Frontal cortex (tissue), 4 donors: ENCODE data around the gene RTN4RL1. TPM values are rescaled to one million over a fixed set of nuclear protein-coding genes. Genes with fewer than 3 reads are reported as not detected.

Source experiments
- DNase-seq, 2 donors: peaks; one replicate each; pipeline ENCODE4 v3.0.0; 2012; ENCODE audit warnings: low spot score in 2 of 2
- FAIRE-seq: peaks from 2 replicates; lab custom pipeline; 2012; peaks lifted over from hg19 to GRCh38; lab: Jason Lieb, UNC
- total RNA-seq: library from RNA; depleted of rRNA; stranded (reverse); fragments of >200 nt; gene quantifications from one replicate; pipeline ENCODE4 v1.2.3, GENCODE V29; 2014
- donor health status: control.
- donor health status: control.
- donor health status: control.

The RTN4RL1 gene
- total RNA-seq, 1 donor from 2014 or later, result 20.4 TPM

- FAIRE-seq, result no peak
Measured at GRCh38 chr17:2011411-2012371, 13.4 kb downstream of the RTN4RL1 start.

GRCh38 chr17:2009737-2010136, 15.4 kb downstream of the RTN4RL1 start:
- FAIRE-seq, result no peak
- DNase-seq, result no peak

More at GRCh38 chr17:2011411-2012371, 13.4 kb downstream of the RTN4RL1 start:
- DNase-seq, result no peak

GRCh38 chr17:2008332-2009126, 16.6 kb downstream of the RTN4RL1 start:
- FAIRE-seq (no peak), DNase-seq (no peak)

- DNase-seq (no peak), FAIRE-seq (no peak)
Measured at GRCh38 chr17:2004435-2004952, 20.6 kb downstream of the RTN4RL1 start.

GRCh38 chr17:2003525-2003924, 21.6 kb downstream of the RTN4RL1 start:
- no peak for DNase-seq
- FAIRE-seq, result no peak

DNA sequence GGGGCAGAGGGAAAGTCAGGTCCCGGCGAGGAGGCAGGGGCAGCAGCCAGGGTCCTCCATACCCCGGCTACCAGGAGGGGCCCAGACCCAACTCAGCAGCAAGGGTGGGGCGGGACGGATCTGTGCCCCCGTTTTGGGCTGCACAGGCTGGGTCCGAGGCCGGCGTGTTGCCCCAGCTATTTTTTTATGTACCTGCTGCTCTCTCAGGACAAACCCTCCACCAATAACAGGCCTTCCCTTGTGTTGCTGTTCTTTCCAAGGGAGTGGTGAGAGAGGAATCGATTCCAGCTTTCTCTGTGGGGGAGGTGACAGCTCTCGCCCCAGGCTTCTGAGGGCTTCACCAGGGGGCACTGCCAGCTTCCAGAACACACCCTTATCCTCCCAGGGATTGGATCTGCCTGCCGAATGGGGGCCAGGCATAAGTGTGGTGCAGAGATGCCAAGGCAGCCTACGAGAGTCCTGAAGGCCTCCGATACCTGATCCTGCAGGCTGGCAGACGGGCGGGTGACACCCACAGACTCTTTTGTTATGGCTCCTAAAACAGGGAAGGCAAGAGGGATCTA, 22.3 kb downstream of the RTN4RL1 start:
- no peak for DNase-seq
- FAIRE-seq, result no peak

- DNase-seq, result no peak
Measured at GRCh38 chr17:1999557-2000251, 25.4 kb downstream of the RTN4RL1 start.

GRCh38 chr17:1997927-1998742, 27.0 kb downstream of the RTN4RL1 start:
- DNase-seq (no peak), FAIRE-seq (no peak)

More at GRCh38 chr17:1999557-2000251, 25.4 kb downstream of the RTN4RL1 start:
- FAIRE-seq, result no peak

- FAIRE-seq, result no peak
Measured at GRCh38 chr17:1997289-1997926, 27.7 kb downstream of the RTN4RL1 start.

DNA sequence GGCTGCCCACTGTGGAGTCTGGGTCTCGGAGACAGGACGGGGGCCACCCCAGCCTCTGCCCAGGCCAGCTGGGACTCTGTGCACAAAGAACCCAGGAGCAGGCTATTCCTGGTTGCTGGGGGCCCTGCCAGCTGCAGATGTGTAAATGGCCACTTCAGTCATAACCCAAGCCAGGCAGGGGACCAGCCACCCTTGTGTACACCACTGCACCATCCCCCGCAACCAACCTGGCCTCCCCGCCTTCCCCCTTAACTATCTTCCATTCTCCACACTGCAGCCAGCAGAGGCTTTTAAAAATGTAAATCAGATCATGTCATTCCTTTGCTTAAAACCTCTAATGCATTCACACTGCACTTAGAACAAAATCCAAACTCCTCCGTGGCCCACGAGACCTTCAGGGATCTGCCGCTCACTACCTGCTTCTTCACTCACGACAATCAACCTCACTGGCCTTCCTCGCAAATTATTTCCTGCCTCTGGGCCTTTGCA, 28.3 kb downstream of the RTN4RL1 start:
- no peak for FAIRE-seq

More at GRCh38 chr17:1997289-1997926, 27.7 kb downstream of the RTN4RL1 start:
- DNase-seq, result no peak

GRCh38 chr17:1995907-1996799, 29.0 kb downstream of the RTN4RL1 start:
- FAIRE-seq, result no peak
- no peak for DNase-seq

More for the DNA sequence above, 28.3 kb downstream of the RTN4RL1 start:
- no peak for DNase-seq

GRCh38 chr17:1995321-1995892, 29.7 kb downstream of the RTN4RL1 start:
- DNase-seq (no peak), FAIRE-seq (no peak)

DNA sequence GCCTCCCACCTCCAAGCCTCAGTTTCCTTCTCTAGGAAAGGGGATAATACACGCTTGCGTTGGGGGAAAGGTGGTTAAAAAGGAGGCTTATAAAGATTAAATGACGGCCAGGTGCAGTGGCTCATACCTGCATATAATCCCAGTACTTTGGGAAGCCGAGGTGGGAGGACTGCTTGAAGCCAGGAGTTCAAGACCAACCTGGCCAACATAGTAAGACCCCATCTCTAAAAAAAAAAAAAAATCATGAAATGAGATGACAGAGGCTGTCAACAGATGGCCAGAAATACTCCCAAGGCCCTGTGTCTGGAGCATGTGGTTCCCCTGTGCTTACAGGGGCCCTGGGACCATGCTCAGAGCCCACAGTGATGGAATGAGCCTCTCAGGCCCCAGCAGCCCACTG, 30.4 kb downstream of the RTN4RL1 start:
- no peak for DNase-seq
- FAIRE-seq, result no peak

DNA sequence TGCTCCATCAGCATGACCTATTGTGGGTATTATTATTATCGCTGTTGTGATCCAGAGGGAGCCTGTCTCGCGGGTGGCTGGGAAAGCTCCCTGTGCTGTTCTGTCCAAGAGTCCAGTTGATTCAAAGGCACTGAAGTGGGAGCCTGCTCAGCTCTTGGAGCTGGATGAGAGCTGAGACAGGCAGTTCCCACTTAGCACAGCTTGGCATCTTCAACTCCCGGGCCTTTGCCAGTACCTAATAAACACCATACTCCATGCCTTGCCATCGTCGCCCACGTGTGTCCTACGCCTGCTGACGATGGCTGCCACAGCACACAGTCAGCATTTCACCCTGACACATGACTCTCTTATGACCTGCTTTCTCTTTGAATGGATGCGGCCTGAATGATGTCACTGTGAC, 32.6 kb downstream of the RTN4RL1 start:
- DNase-seq (no peak), FAIRE-seq (no peak)

DNA sequence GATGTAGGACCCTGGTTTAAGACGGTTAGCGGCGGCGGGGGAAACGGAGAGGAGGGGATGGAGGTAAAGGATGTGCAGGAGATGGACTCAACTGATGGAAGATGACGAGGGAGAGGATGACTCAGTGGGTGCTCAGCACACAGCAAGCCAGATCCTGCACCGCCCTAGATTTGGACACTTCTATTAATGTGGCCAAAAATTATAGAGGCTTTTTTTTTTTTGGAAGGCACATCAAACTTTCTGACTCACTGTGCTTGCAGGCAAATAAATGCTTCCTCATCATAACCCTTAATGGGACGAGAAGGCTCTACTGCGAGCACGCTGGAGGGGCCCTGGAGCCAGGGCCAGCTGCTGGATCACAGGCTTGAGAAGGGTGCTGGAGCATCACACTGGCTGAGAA, 36.0 kb downstream of the RTN4RL1 start:
- DNase-seq, result no peak
- FAIRE-seq, result no peak

DNA sequence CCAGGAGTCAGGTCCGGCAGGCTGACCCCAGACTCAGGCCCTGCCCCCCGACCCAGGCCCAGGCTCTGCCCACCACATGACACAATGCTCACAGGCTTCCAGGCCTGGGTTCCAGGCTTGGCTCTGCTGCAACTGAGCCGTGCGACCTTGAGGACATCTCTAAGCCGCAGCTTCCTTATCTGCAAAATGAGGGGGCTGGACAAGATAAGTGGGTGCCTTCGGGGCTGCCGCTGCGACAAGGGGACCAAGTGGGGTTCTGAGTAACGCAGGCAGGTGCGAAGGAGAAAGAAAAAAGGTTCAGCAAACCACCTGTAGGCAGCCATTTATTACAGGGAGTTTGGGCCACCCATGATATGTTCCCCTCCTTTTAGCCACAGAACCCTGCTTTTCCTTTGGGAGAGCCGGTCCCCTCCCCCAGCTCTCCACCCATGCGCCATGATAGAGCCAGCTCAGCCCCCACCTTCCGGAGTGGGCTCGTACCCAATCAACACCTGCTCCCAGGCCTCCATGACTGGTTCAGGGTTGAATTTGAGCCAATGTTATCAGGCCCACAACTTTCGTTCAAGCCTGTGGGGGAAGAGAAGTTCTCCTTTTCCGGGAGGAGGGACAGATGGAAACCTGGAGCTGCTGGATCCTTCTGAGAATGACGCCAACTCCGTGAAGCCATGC, 38.2 kb downstream of the RTN4RL1 start:
- FAIRE-seq (no peak), DNase-seq (no peak)
